Measurements from ENCODE around the gene CSTPP1.
A peak's percentile ranks its signal among the peaks of the same experiment; 100 is the strongest.

The CSTPP1 gene

GRCh38 chr11:47003180-47003877, 66.8 kb downstream of the CSTPP1 start:
- Histone ChIP-seq H3K9me3 (ENCODE audit: control insufficient read depth, insufficient read depth, low read length) (no peaks in the 10 kb centered on the region), H3K4me2 (ENCODE audit: low read length) (peak overlapping the region; percentile 85), H3K27me3 (ENCODE audit: control insufficient read depth, low read length) (no peaks in the 10 kb centered on the region), H3K4me3 (ENCODE audit: low read length) (peak overlapping the region; percentile 68), H4K20me1 (ENCODE audit: control insufficient read depth, insufficient read depth, low read depth, low read length) (no peaks in the 10 kb centered on the region), H3K9me2 (replicated peaks; ENCODE audit: control insufficient read depth, low read length) (no peaks in the 10 kb centered on the region), H3F3A (ENCODE audit: control insufficient read depth, insufficient read depth) (peaks cover 51% of the 10 kb centered on the region), H3K4me1 (ENCODE audit: control insufficient read depth, low read length) (peaks cover 93% of the 10 kb centered on the region), H3K27ac (ENCODE audit: low read depth, low read length) (peak overlapping the region; percentile 95), H3K79me2 (ENCODE audit: control insufficient read depth, low read length) (peaks cover 15% of the 10 kb centered on the region), H3K36me3 (ENCODE audit: control insufficient read depth, low read length) (peaks cover 8% of the 10 kb centered on the region)
- no peak for TF ChIP-seq CTCF (IDR thresholded peaks at IDR 0.05; ENCODE audit: low read depth, low read length, poor library complexity, severe bottlenecking)
- no peak for TF ChIP-seq EZH2phosphoT487 (IDR thresholded peaks at IDR 0.05; ENCODE audit: borderline replicate concordance, low read length)

- Histone ChIP-seq H3K27me3 (ENCODE audit: control insufficient read depth, low read length) (no peaks in the 10 kb centered on the region), H3K4me3 (ENCODE audit: low read length) (peak overlapping the region; percentile 68), H3K4me1 (ENCODE audit: control insufficient read depth, low read length) (peaks cover 80% of the 10 kb centered on the region), H3K9me2 (replicated peaks; ENCODE audit: control insufficient read depth, low read length) (no peaks in the 10 kb centered on the region), H3K9me3 (ENCODE audit: control insufficient read depth, insufficient read depth, low read length) (no peaks in the 10 kb centered on the region), H3K27ac (ENCODE audit: low read depth, low read length) (peak overlapping the region; percentile 95), H3K4me2 (ENCODE audit: low read length) (peak overlapping the region; percentile 85), H3K36me3 (ENCODE audit: control insufficient read depth, low read length) (peaks cover 8% of the 10 kb centered on the region), H4K20me1 (ENCODE audit: control insufficient read depth, insufficient read depth, low read depth, low read length) (no peaks in the 10 kb centered on the region), H3F3A (ENCODE audit: control insufficient read depth, insufficient read depth) (peaks cover 46% of the 10 kb centered on the region), H3K79me2 (ENCODE audit: control insufficient read depth, low read length) (peaks cover 15% of the 10 kb centered on the region)
- TF ChIP-seq CTCF (IDR thresholded peaks at IDR 0.05; ENCODE audit: low read depth, low read length, poor library complexity, severe bottlenecking) (no peak), EZH2phosphoT487 (IDR thresholded peaks at IDR 0.05; ENCODE audit: borderline replicate concordance, low read length) (no peak)
Observed at GRCh38 chr11:47004595-47005033, 68.1 kb downstream of the CSTPP1 start.

DNA sequence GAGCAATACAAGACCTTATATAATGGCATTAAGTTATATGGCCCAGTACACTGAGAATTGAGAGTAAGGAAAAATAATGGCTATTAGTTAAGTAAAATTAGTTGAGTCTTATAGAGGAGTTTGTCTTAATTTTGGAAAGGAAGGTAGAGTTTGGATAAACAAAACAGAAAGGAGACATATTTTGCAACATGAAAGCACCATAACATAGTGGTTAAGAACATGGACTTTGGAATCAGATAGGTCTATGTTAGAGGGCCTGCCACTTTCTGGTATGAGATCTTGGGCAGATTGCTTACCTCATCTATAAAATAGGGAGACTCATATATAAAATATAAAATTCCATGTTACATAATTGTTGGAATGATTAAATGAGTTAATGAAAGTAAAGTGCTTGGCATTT, 68.9 kb downstream of the CSTPP1 start:
- H3K4me1 ChIP-seq (ENCODE audit: control insufficient read depth, low read length), result peaks cover 72% of the 10 kb centered on the region
- H3K27ac ChIP-seq (ENCODE audit: low read depth, low read length), result peak overlapping the region; percentile 95
- H3K9me2 ChIP-seq (replicated peaks; ENCODE audit: control insufficient read depth, low read length), result no peaks in the 10 kb centered on the region
- H3K36me3 ChIP-seq (ENCODE audit: control insufficient read depth, low read length), result peaks cover 8% of the 10 kb centered on the region
- peaks cover 13% of the 10 kb centered on the region for H3K79me2 ChIP-seq (ENCODE audit: control insufficient read depth, low read length)
- H3K9me3 ChIP-seq (ENCODE audit: control insufficient read depth, insufficient read depth, low read length), result no peaks in the 10 kb centered on the region
- H3K4me3 ChIP-seq (ENCODE audit: low read length), result peak overlapping the region; percentile 68
- peak overlapping the region; percentile 85 for H3K4me2 ChIP-seq (ENCODE audit: low read length)
- no peak for TF ChIP-seq EZH2phosphoT487 (IDR thresholded peaks at IDR 0.05; ENCODE audit: borderline replicate concordance, low read length)
- no peak for TF ChIP-seq CTCF (IDR thresholded peaks at IDR 0.05; ENCODE audit: low read depth, low read length, poor library complexity, severe bottlenecking)
- peaks cover 46% of the 10 kb centered on the region for H3F3A ChIP-seq (ENCODE audit: control insufficient read depth, insufficient read depth)
- H3K27me3 ChIP-seq (ENCODE audit: control insufficient read depth, low read length), result no peaks in the 10 kb centered on the region
- H4K20me1 ChIP-seq (ENCODE audit: control insufficient read depth, insufficient read depth, low read depth, low read length), result no peaks in the 10 kb centered on the region

Data from DOHH2 (cell line).